Small intestine (tissue), 7 donors: Measurements from ENCODE around the gene MRPS30. TPM values are rescaled to one million over a fixed set of nuclear protein-coding genes. Genes with fewer than 3 reads are reported as not detected.
"Not testable (repeated sequence)": the region's sequence is repeated elsewhere in the genome, so short reads cannot be mapped to it uniquely, and the experiment has no call there.

Experiments
- DNase-seq, 2 donors: peaks; one replicate each; pipeline versions ENCODE4 v3.0.0 to v3.0.0-alpha.2; 2013
- FAIRE-seq: peaks from 2 replicates; lab custom pipeline; 2012; peaks lifted over from hg19 to GRCh38; lab: Jason Lieb, UNC
- H3K27ac ChIP-seq, 3 donors: one replicate each; pipeline ENCODE4 v1.5.1; 2013; ENCODE audit warnings: low read length in 2 of 3, mild to moderate bottlenecking in 2 of 3, control low read depth in 1 of 3, inconsistent platforms in 1 of 3, low read depth in 1 of 3, moderate library complexity in 1 of 3
- H3K27me3 ChIP-seq, 3 donors: one replicate each; pipeline ENCODE4 v1.6.1; 2013; ENCODE audit warnings: low read length in 3 of 3, inconsistent platforms in 1 of 3; ENCODE audit not compliant: control insufficient read depth in 3 of 3, insufficient read depth in 3 of 3
- H3K36me3 ChIP-seq, 3 donors: one replicate each; pipeline ENCODE4 v1.6.1; 2013; ENCODE audit warnings: low read length in 3 of 3, inconsistent platforms in 1 of 3, low read depth in 1 of 3, mild to moderate bottlenecking in 1 of 3, moderate library complexity in 1 of 3; ENCODE audit not compliant: control insufficient read depth in 3 of 3, insufficient read depth in 2 of 3
- H3K4me1 ChIP-seq, 3 donors: one replicate each; pipeline ENCODE4 v1.6.1; 2013; ENCODE audit warnings: low read length in 2 of 3, inconsistent platforms in 1 of 3, low read depth in 1 of 3, mild to moderate bottlenecking in 1 of 3, moderate library complexity in 1 of 3; ENCODE audit not compliant: control insufficient read depth in 3 of 3, insufficient read depth in 2 of 3
- H3K4me3 ChIP-seq, 3 donors: one replicate each; pipeline ENCODE4 v1.5.1; 2013; ENCODE audit warnings: low read length in 3 of 3, control low read depth in 1 of 3, inconsistent platforms in 1 of 3, low read depth in 1 of 3, mild to moderate bottlenecking in 1 of 3, moderate library complexity in 1 of 3
- H3K9me3 ChIP-seq, 2 donors: one replicate each; pipeline ENCODE4 v1.6.1; 2013; ENCODE audit warnings: low read depth in 1 of 2, low read length in 1 of 2; ENCODE audit not compliant: control insufficient read depth in 2 of 2, insufficient read depth in 1 of 2
- WGBS, 3 donors: extraction: QIAGEN DNeasy Blood & Tissue Kit; methylation state at CpG; one replicate each; pipeline ENCODE4 v1.1.7; 2013; 5-methylcytosine and 5-hydroxymethylcytosine counted together
- polyA plus RNA-seq, 4 donors: library from polyadenylated mRNA; stranded (reverse) in 3 of 4; unstranded in 1 of 4; fragments of 200-250 nt in 3 of 4; fragments of 120-200 nt in 1 of 4; gene quantifications; one replicate each; pipeline versions ENCODE4 v1.2.1 to v1.2.3, GENCODE V29; 2013
- donor health status: healthy with polysubstance abuse.
- donor health status: control.
- donor health status: control.
- donor health status: Bipolar disorder and iron deficiency.
- donor health status: healthy.

The MRPS30 gene
- polyA plus RNA-seq, 4 donors, result 19.5 to 45.6 (median 28.1) TPM

GRCh38 chr5:44801992-44802391, 6.8 kb upstream of the MRPS30 start:
- 75 to 97% (median 87%) methylated on average over 1 of the region's 1 CpG for WGBS, 3 donors
- H3K27ac ChIP-seq, result no peak overlapping the region
- H3K4me3 ChIP-seq, result no peak overlapping the region
- no peaks in the 10 kb centered on the region for H3K36me3 ChIP-seq
- H3K9me3 ChIP-seq, result peaks cover 0 to 2% of the 10 kb centered on the region in 2 donors
- FAIRE-seq, result no peak
- no peaks in the 10 kb centered on the region for H3K27me3 ChIP-seq
- no peak for DNase-seq
- no peaks in the 10 kb centered on the region for H3K4me1 ChIP-seq

GRCh38 chr5:44806608-44807007, 2.1 kb upstream of the MRPS30 start:
- peaks cover 0 to 2% (median 0%) of the 10 kb centered on the region in 3 donors for H3K36me3 ChIP-seq
- no peaks in the 10 kb centered on the region for H3K9me3 ChIP-seq
- no peak for DNase-seq
- H3K27me3 ChIP-seq, result no peaks in the 10 kb centered on the region
- no peak overlapping the region for H3K4me3 ChIP-seq
- no peak for FAIRE-seq
- peaks cover 0 to 5% (median 2%) of the 10 kb centered on the region in 3 donors for H3K4me1 ChIP-seq
- 95 to 100% (median 96%) methylated on average over 2 of the region's 2 CpGs for WGBS, 3 donors
- no peak overlapping the region for H3K27ac ChIP-seq

- Histone ChIP-seq H3K4me3 (no peak overlapping the region), H3K9me3 (no peaks in the 10 kb centered on the region), H3K36me3 (peaks cover 0 to 2% (median 0%) of the 10 kb centered on the region in 3 donors), H3K27ac (no peak overlapping the region), H3K27me3 (no peaks in the 10 kb centered on the region), H3K4me1 (peaks cover 0 to 5% (median 2%) of the 10 kb centered on the region in 3 donors)
- FAIRE-seq (no peak), DNase-seq (no peak)
- 39 to 65% (median 51%) methylated on average over 1 of the region's 1 CpG for WGBS, 3 donors
These were observed 1.5 kb upstream of the MRPS30 start for GRCh38 chr5:44807269-44807668.

- FAIRE-seq (no peak), DNase-seq (peak; percentile 60 to 81)
- H3K27me3 ChIP-seq, result no peaks in the 10 kb centered on the region
- no peaks in the 10 kb centered on the region for H3K9me3 ChIP-seq
- peaks cover 0 to 4% (median 4%) of the 10 kb centered on the region in 3 donors for H3K36me3 ChIP-seq
- peak overlapping the region; percentile 66 to 81 (median 80) for H3K4me3 ChIP-seq
- WGBS, 3 donors, result 0 to 1% (median 0%) methylated on average over 44 to 45 of the region's 45 CpGs
- peak overlapping the region; percentile 73 to 94 (median 91) for H3K27ac ChIP-seq
- peaks cover 0 to 5% (median 2%) of the 10 kb centered on the region in 3 donors for H3K4me1 ChIP-seq
These were observed 638 bp downstream of the MRPS30 start for GRCh38 chr5:44809215-44809955.

GRCh38 chr5:44809956-44810420, 1.2 kb downstream of the MRPS30 start:
- WGBS, 3 donors, result 6 to 14% (median 8%) methylated on average over 11 of the region's 11 CpGs
- DNase-seq, result peak; percentile 45 to 51
- no peak for FAIRE-seq

GRCh38 chr5:44814761-44815160, 6.0 kb downstream of the MRPS30 start:
- 77 to 81% (median 81%) methylated on average over 2 of the region's 2 CpGs for WGBS, 3 donors
- DNase-seq, result no peak
- FAIRE-seq, result no peak
- no peaks in the 10 kb centered on the region for H3K9me3 ChIP-seq
- peaks cover 6 to 10% (median 7%) of the 10 kb centered on the region in 3 donors for H3K36me3 ChIP-seq
- no peak overlapping the region for H3K27ac ChIP-seq
- H3K4me1 ChIP-seq, result peaks cover 0 to 5% (median 2%) of the 10 kb centered on the region in 3 donors
- no peaks in the 10 kb centered on the region for H3K27me3 ChIP-seq
- H3K4me3 ChIP-seq, result no peak overlapping the region

More at GRCh38 chr5:44809956-44810420, 1.2 kb downstream of the MRPS30 start:
- Histone ChIP-seq H3K36me3 (peaks cover 0 to 6% (median 4%) of the 10 kb centered on the region in 3 donors), H3K27me3 (no peaks in the 10 kb centered on the region), H3K9me3 (no peaks in the 10 kb centered on the region), H3K27ac (peak overlapping the region in 2 of 3 donors; percentile 91 to 94), H3K4me3 (peak overlapping the region in 2 of 3 donors; percentile 66 to 81), H3K4me1 (peaks cover 0 to 5% (median 2%) of the 10 kb centered on the region in 3 donors)

- FAIRE-seq, result no peak
- Histone ChIP-seq H3K4me1 (no peaks in the 10 kb centered on the region), H3K27me3 (no peaks in the 10 kb centered on the region), H3K27ac (no peak overlapping the region), H3K9me3 (no peaks in the 10 kb centered on the region), H3K4me3 (no peak overlapping the region), H3K36me3 (peaks cover under 1 to 3% (median 2%) of the 10 kb centered on the region in 3 donors)
- WGBS, 3 donors, result 94 to 100% (median 100%) methylated on average over 1 of the region's 1 CpG
- DNase-seq, result no peak
These were observed 12.4 kb downstream of the MRPS30 start for GRCh38 chr5:44821164-44821563.

- not testable (repeated sequence) for FAIRE-seq, H3K4me1 ChIP-seq, H3K4me3 ChIP-seq, H3K27ac ChIP-seq, DNase-seq, H3K9me3 ChIP-seq, H3K36me3 ChIP-seq, H3K27me3 ChIP-seq
- WGBS, 3 donors, result 71 to 84% (median 72%) methylated on average over 1 to 2 of the region's 3 CpGs
These were observed 15.9 kb downstream of the MRPS30 start for GRCh38 chr5:44824662-44825061.
